Muscle layer of duodenum (tissue), 2 donors: ENCODE measurements around the gene KRTAP1-4.
"Not testable (repeated sequence)": the region's sequence is repeated elsewhere in the genome, so short reads cannot be mapped to it uniquely, and the experiment has no call there.

ENCODE experiments used
- H3K27ac ChIP-seq: one replicate; pipeline ENCODE4 v1.7.0; 2013; ENCODE audit warnings: mild to moderate bottlenecking, low read length
- H3K27me3 ChIP-seq: one replicate; pipeline ENCODE4 v1.7.0; 2013; ENCODE audit warnings: low read depth, mild to moderate bottlenecking, control low read depth, low read length
- H3K36me3 ChIP-seq, 2 donors: one replicate each; pipeline ENCODE4 v1.7.0; 2013; ENCODE audit warnings: low read length in 2 of 2, control low read depth in 1 of 2, mild to moderate bottlenecking in 1 of 2; ENCODE audit not compliant: insufficient read depth in 2 of 2, control insufficient read depth in 1 of 2
- H3K4me1 ChIP-seq, 2 donors: one replicate each; pipeline ENCODE4 v1.7.0; 2013; ENCODE audit warnings: low read length in 2 of 2, mild to moderate bottlenecking in 2 of 2, control low read depth in 1 of 2, moderate library complexity in 1 of 2; ENCODE audit not compliant: insufficient read depth in 2 of 2, control insufficient read depth in 1 of 2
- H3K4me3 ChIP-seq, 2 donors: one replicate each; pipeline ENCODE4 v1.7.0; 2013; ENCODE audit warnings: low read length in 2 of 2, low read depth in 1 of 2, mild to moderate bottlenecking in 1 of 2
- H3K9me3 ChIP-seq, 2 donors: one replicate each; pipeline ENCODE4 v1.7.0; 2013; ENCODE audit warnings: low read length in 2 of 2, control low read depth in 1 of 2, mild to moderate bottlenecking in 1 of 2; ENCODE audit not compliant: control insufficient read depth in 1 of 2
- donor health status: healthy.

Gene KRTAP1-4

DNA sequence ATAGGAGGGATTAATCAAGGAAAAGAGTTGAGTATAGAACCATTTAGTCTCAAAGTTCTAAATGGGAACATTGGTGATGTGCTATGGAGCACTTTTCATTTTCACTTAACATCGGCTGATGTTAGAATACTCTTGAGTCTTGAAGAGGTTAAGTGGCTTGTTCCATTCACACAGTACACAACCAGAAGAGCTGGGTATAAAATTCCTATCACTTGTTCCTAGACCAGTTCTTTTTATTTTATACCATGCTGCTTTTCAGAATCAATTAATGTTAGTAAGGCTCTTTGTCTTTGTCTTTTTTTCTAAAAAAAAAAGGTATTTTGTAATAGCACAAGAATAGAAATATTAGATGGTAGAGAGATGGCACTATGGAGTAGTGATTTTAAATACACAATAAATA is 13.0 kb upstream of the KRTAP1-4 start:
- Histone ChIP-seq H3K4me1 (no peaks in the 10 kb centered on the region), H3K27ac (no peak overlapping the region), H3K36me3 (no peaks in the 10 kb centered on the region), H3K4me3 (no peak overlapping the region), H3K9me3 (peaks cover 0 to 8% of the 10 kb centered on the region in 2 donors), H3K27me3 (no peaks in the 10 kb centered on the region)

DNA sequence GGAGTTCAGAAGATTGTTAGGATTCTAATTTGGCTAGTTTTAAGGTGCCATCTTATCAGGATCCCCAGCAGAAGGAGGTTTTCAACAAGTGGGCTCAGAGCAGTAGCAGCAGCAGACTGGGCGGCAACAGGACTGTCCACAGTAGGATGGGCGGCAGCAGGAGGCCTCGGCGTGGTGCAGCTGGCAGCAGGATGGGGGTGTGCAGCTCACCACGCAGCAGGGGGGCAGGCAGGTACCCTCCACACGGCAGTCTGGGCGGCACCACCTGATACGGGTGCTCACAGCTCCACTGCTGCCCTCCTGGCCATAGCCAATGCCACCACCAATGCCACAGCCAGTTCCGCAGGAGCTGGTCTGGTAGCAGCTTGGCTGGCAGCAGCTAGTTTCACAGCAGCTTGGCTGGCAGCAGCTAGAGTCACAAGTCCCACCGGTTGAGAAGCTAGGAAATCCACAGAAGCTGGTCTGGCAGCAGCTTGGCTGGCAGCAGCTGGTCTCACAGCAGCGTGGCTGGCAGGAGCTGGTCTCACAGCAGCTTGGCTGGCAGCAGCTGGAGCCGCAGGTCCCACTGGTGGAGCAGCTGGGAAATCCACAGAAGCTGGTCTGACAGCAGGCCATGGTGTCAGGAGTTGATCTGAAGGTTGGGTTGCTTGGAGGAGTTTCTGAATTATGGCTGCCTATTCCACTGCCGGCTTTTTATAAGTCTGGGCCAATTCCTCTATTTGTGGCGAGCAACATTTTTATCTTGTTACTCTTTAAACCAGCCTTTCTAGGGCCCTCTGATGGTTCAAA is 11.0 kb upstream of the KRTAP1-4 start, which contains the start of gene KRTAP1-1:
KRTAP1-1 (minus strand) TSS at position 668 of the 789 bp plus-strand sequence; CDS start at position 615, 53 bp downstream.
- not testable (repeated sequence) for H3K9me3 ChIP-seq, H3K4me1 ChIP-seq, H3K27me3 ChIP-seq, H3K36me3 ChIP-seq, H3K4me3 ChIP-seq, H3K27ac ChIP-seq

DNA sequence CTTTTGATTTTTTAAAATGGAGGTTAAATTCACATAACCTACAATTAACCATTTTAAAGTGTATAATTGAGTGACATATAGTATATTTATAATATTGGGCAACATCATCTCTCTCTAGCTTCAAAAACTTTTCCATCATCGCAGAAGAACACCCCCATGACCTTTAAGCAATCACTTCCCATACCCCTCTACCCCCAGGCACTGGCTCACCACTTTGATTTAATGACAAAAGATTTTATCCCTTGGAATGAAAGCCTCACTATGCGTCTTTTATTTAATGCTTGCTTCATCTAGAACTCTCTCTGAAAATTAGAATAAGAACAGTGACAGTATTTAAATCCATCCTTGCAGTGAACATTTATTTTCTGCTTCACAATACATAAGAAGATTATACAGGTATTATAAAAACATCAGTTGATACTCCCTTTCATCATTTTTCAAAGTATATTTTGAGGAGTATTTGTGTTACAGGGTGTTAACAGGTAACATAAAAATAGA is 7.9 kb upstream of the KRTAP1-4 start:
- Histone ChIP-seq H3K27ac (no peak overlapping the region), H3K36me3 (no peaks in the 10 kb centered on the region), H3K27me3 (no peaks in the 10 kb centered on the region), H3K4me3 (no peak overlapping the region), H3K4me1 (no peaks in the 10 kb centered on the region), H3K9me3 (peaks cover 0 to 4% of the 10 kb centered on the region in 2 donors)

DNA sequence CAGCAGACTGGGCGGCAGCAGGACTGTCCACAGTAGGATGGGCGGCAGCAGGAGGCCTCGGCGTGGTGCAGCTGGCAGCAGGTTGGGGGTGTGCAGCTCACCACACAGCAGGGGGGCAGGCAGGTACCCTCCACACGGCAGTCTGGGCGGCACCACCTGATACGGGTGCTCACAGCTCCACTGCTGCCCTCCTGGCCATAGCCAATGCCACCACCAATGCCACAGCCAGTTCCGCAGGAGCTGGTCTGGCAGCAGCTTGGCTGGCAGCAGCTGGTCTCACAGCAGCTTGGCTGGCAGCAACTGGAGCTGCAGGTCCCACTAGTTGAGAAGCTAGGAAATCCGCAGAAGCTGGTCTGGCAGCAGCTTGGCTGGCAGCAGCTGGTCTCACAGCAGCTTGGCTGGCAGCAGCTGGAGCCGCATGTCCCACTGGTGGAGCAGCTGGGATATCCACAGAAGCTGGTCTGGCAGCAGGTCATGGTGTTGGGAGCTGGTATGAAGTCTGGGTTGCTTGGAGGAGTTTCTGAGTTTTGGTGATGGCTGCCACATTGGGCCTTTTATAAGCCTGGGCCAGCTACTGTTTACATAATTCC is 4.4 kb upstream of the KRTAP1-4 start, which contains the start of gene KRTAP1-3:
KRTAP1-3 (minus strand) TSS at position 529 of the 590 bp plus-strand sequence; CDS start at position 476, 53 bp downstream.
- not testable (repeated sequence) for H3K27ac ChIP-seq, H3K27me3 ChIP-seq, H3K9me3 ChIP-seq, H3K4me1 ChIP-seq, H3K36me3 ChIP-seq, H3K4me3 ChIP-seq

DNA sequence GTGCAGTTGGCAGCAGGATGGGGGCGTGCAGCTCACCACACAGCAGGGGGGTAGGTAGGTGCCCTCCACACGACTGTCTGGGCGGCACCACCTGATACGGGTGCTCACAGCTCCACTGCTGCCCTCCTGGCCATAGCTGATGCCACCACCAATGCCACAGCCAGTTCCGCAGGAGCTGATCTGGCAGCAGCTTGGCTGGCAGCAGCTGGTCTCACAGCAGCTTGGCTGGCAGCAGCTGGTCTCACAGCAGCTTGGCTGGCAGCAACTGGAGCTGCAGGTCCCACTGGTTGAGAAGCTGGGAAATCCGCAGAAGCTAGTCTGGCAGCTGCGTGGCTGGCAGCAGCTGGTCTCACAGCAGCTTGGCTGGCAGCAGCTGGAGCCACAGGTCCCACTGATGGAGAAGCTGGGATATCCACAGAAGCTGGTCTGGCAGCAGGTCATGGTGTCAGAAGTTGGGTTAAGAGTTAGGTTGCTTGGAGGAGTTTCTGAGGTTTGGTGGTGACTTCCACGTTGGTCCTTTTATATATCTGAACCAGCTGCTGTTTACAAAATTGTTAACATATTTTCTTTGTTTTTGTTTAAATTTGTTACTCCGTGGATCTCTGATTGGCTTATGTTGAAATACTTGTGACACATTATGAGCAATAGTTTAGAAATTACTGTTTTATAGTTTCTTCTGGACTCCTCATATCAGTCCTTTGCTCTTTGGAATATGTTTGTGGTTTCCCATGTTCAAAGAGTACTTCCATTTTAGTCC is 3.1 kb downstream of the KRTAP1-4 start, which contains the start of gene KRTAP1-5:
KRTAP1-5 (minus strand) TSS at position 494 of the 757 bp plus-strand sequence; CDS start at position 441, 53 bp downstream.
- Histone ChIP-seq H3K4me3 (no peak within 1 kb of the TSS), H3K4me1 (no peaks in the 10 kb centered on the region), H3K27ac (no peak within 1 kb of the TSS), H3K27me3 (no peaks in the 10 kb centered on the region), H3K36me3 (no peaks in the 10 kb centered on the region), H3K9me3 (no peaks in the 10 kb centered on the region)

DNA sequence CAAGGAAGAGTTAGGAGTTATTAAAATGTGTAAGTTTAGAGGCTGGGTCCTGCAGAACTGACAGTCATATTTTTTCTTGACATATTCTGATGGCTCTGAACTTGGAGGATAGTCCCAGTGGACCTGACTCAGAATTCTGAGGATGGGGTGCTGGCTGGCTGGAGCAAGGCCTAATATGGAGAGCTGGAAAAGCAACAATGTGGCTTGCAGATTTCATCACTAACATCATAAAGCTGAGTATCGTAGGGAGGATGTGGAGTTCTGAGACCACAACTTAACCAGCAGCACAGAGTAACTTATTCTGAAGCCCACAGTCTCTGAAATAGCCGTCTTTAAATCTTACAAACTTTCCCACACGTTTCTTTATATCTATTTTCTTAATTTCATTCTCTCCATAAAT is 5.3 kb downstream of the KRTAP1-4 start:
- no peak overlapping the region for H3K27ac ChIP-seq
- H3K4me1 ChIP-seq = no peaks in the 10 kb centered on the region
- H3K27me3 ChIP-seq = no peaks in the 10 kb centered on the region
- no peak overlapping the region for H3K4me3 ChIP-seq
- no peaks in the 10 kb centered on the region for H3K36me3 ChIP-seq
- peaks cover 0 to 5% of the 10 kb centered on the region in 2 donors for H3K9me3 ChIP-seq

DNA sequence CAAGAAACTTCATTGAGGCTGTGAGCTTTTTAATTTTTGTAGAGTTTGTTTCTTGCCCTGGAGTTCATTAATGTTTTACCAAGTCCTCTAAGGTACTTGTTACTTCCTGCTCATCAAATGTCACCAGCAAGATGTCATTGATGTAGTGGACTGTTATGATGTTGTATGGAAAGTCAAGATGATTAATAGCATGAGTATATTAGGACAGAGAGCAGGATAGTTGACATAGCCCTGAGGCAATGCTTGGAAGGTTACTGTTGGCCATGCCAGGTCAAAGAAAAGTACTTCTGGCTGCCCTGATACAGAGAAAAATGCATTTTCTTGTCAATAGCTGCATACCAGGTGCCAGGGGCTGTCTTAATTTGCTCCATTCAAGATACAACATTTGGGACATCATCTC is 9.7 kb downstream of the KRTAP1-4 start:
- Histone ChIP-seq H3K4me3 (no peak overlapping the region), H3K27ac (no peak overlapping the region), H3K27me3 (no peaks in the 10 kb centered on the region), H3K36me3 (no peaks in the 10 kb centered on the region), H3K9me3 (peaks cover 0 to 5% of the 10 kb centered on the region in 2 donors), H3K4me1 (no peaks in the 10 kb centered on the region)

DNA sequence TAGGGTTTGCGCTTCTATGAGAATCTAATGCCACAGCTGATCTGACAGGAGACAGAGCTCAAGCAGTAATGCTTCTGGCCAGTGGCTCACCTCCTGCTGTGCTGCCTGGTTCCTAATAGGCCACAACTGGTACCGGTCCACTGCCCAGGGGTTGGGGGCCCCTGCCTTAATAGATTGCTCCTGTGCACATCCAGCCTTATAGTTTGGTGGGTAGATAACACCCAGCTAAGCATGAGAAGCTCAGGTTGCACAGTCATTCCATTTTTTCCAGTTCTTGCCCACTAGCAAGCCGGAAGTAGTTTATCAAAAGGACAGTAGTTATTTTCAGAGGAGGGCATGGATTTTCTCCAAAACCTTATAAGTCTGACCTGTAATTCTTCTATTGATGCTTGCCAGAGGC is 10.6 kb downstream of the KRTAP1-4 start:
- Histone ChIP-seq H3K36me3 (no peaks in the 10 kb centered on the region), H3K27me3 (no peaks in the 10 kb centered on the region), H3K4me3 (no peak overlapping the region), H3K9me3 (peaks cover 0 to 5% of the 10 kb centered on the region in 2 donors), H3K27ac (no peak overlapping the region), H3K4me1 (no peaks in the 10 kb centered on the region)

DNA sequence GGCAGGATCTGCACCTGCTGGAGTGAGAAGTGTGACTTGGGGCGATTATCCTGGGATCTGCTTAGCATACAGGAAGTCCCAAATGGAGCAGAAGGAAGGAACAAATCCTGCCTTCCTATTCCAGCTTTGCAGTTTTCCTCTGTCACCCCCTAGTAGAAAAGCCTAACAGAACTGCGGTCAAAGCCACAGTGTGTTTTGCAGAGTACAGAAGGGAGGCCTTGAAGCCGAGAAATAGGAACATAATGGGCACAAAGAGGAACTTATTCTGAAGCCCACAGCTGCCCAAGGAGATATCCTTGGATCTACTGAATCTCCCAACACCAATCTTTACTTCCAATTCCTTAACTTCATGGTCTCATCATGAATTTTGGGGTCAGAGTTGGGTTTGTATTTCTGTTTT is 11.5 kb downstream of the KRTAP1-4 start:
- no peaks in the 10 kb centered on the region for H3K36me3 ChIP-seq
- no peaks in the 10 kb centered on the region for H3K27me3 ChIP-seq
- no peaks in the 10 kb centered on the region for H3K4me1 ChIP-seq
- H3K4me3 ChIP-seq = no peak overlapping the region
- H3K27ac ChIP-seq = no peak overlapping the region
- H3K9me3 ChIP-seq = peaks cover 0 to 5% of the 10 kb centered on the region in 2 donors

DNA sequence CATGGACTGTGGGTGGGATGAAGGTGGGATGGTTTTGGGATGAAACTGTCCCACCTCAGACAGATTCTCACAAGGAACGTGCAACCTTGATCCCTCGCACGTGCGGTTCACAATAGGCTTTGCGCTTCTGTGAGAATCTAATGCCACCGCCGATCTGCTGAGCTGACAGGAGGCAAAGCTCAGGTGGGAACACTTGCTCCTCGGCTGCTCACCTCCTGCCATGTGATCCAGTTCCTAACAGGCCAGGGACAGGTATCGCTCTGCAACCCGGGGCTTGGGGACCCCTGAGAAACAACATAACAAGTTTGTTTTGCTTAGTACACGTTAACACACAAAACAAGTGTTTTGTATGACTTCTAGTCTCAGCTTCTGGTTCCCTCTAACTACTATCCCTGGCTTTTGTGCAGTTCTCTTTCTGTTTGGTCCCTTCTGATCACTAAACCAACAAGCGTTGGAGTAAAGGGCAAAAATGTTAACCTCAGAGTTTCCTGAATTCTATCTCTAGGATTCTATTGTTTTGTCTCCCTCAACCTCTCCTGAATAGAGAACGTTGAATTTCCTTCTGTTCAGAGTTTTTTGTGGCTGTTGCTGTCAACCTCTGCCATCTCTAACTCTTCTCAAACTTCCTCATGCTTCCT is 13.3 kb downstream of the KRTAP1-4 start:
- Histone ChIP-seq H3K27me3 (no peaks in the 10 kb centered on the region), H3K36me3 (no peaks in the 10 kb centered on the region), H3K4me1 (no peaks in the 10 kb centered on the region), H3K9me3 (peaks cover 0 to 5% of the 10 kb centered on the region in 2 donors), H3K4me3 (no peak overlapping the region), H3K27ac (no peak overlapping the region)

DNA sequence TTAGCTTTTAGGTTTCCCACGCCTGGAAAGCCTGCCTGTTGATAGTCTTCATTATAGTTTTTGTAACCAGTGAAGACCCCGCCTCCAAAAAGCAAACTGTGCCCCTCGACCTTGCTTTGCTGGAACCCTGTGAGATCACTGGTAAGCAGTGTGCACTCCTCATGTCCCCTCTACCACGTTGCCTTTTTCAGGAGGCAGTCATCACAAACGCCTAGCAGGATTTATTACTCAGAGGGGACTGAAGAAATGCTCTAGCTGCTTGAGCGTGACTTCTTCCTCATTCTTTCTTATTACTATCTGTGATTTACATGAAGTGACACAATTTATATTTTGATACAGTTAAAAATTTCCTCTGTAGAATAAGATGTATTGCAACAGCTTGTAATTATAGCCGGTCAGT is 14.5 kb downstream of the KRTAP1-4 start:
- H3K27me3 ChIP-seq = no peaks in the 10 kb centered on the region
- no peaks in the 10 kb centered on the region for H3K9me3 ChIP-seq
- no peak overlapping the region for H3K4me3 ChIP-seq
- H3K4me1 ChIP-seq = no peaks in the 10 kb centered on the region
- no peaks in the 10 kb centered on the region for H3K36me3 ChIP-seq
- H3K27ac ChIP-seq = no peak overlapping the region
